Activated T-helper 1 cell treated with Interleukin-2 at 50 U/mL for 16 hours (primary cell): ENCODE results near the gene CTNND2.

Experiments used
- DNase-seq: peaks from one replicate; pipeline ENCODE4 v3.0.0-alpha.2; 2020; ENCODE audit warnings: low read depth

CTNND2 gene

DNA sequence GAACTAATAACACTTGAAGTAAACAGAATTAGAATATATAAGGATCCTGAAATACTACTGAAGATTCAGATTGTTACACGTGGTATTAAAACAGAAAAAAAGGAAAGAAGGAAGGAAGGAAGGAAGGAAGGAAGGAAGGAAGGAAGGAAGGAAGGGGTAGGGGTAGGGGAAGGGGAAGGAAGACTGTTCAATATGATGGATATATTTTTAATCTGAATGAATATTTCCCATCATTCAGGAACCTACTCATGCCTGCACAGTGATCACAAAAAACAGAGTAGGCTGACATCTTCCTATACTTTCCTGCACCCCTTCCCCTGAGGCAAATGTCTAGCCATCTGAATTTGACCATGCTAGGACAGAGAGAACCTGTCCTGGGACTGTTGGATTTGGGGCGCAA is 133.9 kb downstream of the CTNND2 start:
- DNase-seq = no peak

- DNase-seq = no peak
Observed at GRCh38 chr5:11760934-11761603, 143.2 kb downstream of the CTNND2 start.

DNA sequence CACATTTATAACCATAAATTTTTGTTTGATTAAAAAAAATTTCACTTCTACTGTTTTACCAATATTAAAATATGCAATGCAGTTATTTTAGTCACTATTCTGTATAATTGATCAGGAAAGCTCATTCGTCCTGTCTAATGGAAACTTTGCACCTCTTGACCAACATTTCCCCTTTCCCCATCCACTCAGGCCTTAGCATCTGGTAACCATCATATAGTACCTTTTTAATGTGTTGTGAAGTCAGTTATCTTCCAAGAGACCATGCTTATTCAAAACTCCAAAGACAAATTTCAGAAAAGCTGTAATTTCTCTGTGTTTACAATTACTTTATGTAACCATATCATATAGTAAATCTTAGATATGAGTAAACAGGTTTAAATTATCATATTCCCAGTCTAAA is 145.9 kb downstream of the CTNND2 start:
- no peak for DNase-seq

- no peak for DNase-seq
Observed at GRCh38 chr5:11757661-11758060, 146.6 kb downstream of the CTNND2 start.

- DNase-seq = no peak
Observed at GRCh38 chr5:11737010-11737409, 167.2 kb downstream of the CTNND2 start.

DNA sequence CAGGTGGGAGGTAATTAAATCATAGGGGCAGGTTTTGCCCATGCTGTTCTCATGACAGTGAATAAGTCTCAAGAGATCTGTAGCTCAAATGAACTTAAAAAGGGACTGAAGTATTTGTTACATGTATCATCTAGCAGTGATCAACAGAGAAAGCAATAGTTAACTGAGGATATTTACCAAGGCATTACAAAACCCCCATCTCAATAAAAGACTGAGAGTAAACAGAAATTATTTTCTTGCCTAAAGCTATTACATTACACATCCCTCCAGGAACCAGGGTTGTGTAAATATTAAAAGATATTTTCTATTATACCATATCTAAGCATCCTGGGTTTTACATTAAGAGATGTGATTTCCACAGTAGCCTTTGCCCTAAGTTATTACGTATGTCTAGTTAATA is 169.9 kb downstream of the CTNND2 start:
- DNase-seq = no peak

DNA sequence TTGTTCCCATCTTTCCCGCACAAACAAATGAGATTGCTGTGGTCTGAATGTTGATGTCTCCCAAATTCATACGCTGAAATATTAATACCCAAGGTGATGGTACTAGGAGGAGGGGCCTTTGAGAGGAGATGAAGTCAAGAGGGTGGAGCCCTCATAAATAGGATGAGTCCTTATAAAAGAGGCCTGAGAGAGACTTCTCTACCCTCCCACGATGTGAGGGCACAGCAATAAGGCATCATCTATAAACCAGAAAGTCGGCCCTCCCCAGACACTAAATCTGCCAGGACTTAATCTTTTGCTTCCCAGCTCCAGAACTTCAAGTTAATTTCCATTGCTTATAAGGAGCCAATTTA is 170.4 kb downstream of the CTNND2 start:
- DNase-seq = no peak

- DNase-seq = no peak
Observed at GRCh38 chr5:11733185-11733839, 170.9 kb downstream of the CTNND2 start.

GRCh38 chr5:11724940-11725339 is 179.3 kb downstream of the CTNND2 start:
- DNase-seq = no peak

DNA sequence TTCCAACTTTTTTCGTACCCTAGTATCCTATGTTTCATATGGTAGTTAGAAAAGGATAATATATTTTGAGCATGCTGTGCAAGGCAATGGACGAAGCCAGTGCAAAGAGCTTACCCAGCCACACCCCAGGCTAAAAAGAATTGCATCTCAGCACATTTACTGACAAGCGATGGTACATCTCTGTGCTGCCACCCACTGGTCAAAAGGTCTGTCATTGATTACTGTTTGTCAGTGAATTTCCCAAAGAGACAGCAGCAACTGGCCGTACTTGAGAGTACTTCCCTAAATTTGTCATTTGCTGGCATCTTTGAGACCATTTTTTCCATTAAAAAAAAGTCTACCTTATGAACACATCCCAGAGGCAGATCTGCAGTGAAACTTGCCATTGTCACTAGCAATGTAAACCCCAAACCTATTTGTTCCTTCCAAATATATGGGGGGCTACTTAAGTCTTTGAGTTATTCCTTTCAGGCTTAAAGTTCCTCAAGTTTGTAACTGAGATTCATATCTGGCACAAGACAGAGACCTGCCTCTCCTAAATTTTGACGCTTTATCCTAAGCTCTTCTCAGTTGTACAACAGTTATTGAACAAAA is 184.3 kb downstream of the CTNND2 start:
- no peak for DNase-seq

DNA sequence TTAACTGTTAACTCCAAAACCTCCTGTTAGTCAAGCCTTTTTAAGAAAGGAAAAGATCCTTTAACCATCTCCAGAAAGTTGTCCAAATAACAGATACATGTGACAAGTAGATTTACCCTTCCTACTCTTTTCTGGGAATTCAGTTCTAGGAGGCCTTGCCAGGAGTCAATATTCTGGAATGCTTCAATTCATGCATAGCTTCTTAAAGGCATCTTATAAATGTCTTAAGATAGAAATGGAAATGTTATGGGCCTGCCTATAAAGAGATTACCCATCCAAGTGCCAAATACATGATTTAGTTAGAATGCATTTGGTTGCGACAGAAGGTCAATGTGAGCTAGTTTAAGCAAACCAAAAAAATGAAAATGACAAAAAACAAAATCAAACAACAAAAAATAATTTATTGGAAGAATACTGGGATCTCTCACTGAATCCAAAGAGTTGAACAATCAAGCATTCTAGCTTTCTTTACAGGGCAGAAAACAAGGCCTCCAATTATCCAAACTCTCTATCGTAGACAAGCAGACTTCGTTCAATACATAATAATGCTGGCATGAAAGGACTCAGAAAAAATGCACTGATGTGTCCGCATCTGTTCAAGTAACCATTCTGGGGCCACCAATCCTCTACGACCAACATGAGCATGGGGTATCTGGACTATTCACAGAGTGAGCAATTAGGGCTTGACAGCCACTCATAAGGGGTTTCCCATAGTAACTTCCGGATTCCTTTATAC is 188.6 kb downstream of the CTNND2 start:
- no peak for DNase-seq

DNA sequence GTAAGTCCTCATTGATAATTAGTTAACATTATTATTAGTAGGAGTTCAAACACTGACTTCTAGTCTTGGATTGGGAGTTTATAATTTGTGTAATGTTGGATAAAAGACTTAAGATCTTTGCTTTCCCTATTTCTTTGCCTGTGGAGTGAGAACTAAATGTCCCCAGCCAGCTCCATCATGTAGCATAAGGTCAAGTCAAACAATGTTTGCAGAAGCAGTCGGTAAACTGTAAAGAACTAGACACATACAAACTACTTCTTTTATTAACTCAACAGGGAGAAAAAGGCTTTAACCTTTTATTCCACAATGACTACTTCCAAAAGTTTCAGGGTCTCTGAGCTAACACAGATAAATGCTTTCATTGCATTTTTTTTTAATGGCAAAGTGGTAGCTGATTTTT is 192.3 kb downstream of the CTNND2 start:
- DNase-seq = no peak

- no peak for DNase-seq
Observed at GRCh38 chr5:11709021-11709420, 195.2 kb downstream of the CTNND2 start.

- DNase-seq = no peak
Observed at GRCh38 chr5:11704916-11705315, 199.3 kb downstream of the CTNND2 start.

DNA sequence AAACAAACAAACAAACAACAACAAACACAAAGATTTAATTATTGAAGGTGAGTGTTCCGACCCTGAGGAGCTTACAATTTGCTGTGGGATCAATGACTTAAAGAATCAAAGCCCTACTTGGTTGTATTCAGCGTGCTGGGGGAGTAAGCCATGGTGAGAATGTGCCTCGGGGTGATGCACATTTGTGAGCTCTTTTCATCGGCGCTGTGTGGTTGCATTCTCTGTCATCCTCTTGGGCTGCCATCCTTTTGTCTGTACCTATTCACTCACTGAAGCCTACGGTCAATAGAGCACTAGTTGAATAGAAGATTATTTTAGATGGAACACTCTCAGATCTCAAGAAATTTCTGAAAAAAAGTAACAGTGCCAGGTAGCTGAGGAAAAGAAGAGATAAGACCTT is 203.9 kb downstream of the CTNND2 start:
- DNase-seq = no peak

DNA sequence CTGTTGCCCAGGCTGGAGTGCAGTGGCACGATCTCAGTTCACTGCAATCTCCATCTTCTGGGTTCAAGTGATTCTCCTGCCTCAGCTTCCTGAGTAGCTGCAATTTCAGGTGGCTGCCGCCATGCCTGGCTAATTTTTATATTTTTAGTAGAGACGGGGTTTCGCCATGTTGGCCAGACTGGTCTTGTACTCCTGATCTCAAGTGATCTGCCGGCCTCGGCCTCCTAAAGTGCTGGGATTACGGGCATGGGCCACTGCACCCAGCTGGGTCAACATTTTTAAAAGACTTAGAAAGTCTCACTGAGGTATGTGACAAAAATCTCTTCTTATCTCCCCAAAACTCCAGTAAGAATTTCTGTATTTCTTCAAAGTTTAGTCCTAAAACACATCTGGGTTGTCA is 211.6 kb downstream of the CTNND2 start:
- DNase-seq = no peak

DNA sequence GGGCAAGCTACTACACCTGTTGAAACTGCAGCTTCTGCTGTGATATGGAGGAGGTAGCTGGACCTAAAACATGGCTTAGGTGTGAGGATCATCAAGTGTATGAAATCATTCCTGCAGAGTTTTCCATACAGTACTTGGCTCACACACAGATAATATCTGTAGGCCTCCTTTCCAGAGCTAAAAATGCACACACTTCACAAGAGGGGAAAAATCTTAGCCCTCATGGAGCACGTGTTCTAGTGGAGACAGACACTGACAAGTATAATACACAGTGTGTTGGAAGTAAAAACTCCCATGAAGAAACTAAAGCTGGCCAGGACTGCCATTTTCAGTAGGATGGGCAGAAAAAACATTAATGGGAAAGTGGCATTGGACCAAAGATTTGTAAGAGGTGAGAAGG is 216.7 kb downstream of the CTNND2 start:
- no peak for DNase-seq

GRCh38 chr5:11684607-11685006 is 219.6 kb downstream of the CTNND2 start:
- DNase-seq = no peak

GRCh38 chr5:11683666-11684065 is 220.6 kb downstream of the CTNND2 start:
- DNase-seq = no peak

- DNase-seq = no peak
Observed at GRCh38 chr5:11681796-11682195, 222.4 kb downstream of the CTNND2 start.

DNA sequence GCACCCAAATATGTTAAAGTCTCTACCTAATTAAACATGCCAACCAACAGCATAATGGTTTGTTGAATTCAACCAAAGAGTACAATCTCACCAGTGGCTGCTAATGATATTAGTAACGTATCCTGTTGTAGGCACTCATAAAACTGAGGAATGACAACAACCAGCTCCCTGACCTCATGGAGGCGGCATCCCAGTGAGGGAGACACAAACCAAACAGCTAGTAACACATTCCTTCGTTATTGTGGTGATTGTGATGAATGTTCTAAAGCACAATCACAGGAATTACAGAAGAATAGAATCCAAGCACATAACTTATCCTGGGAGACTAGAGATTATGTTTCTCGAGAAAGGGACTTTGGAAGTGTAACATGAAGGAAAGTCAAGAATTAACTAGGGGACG is 224.6 kb downstream of the CTNND2 start:
- DNase-seq = no peak

DNA sequence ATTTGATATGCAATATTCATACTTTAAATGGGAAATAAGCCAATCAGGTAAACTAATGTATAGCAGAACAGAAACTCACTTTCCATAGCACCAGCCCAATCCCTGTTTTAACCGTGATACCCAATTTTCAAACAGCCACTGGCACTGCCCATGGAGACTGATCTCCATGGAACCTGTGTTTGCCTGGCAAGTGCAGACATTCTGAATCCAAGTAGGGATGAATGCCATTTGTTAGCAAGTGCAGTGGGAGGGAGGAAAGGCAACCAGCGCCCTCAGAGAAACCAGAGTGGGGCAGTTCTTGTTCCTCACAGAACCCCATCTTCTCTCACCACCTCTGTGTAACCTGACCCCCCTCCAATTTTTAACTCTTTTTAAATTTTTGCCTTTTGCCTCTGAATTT is 229.1 kb downstream of the CTNND2 start:
- DNase-seq = no peak
